HTR-8/SVneo (cell line): ENCODE results near the gene IQCM.
"Not testable (repeated sequence)": the region's sequence is repeated elsewhere in the genome, so short reads cannot be mapped to it uniquely, and the experiment has no call there.

ENCODE experiments used
- DNase-seq: peaks from one replicate; pipeline ENCODE4 v3.0.0; 2011; ENCODE audit warnings: low spot score, mixed read lengths; ENCODE audit not compliant: insufficient read length
- FAIRE-seq: peaks from 2 replicates; lab custom pipeline; 2011; peaks lifted over from hg19 to GRCh38; lab: Jason Lieb, UNC

Gene IQCM

DNA sequence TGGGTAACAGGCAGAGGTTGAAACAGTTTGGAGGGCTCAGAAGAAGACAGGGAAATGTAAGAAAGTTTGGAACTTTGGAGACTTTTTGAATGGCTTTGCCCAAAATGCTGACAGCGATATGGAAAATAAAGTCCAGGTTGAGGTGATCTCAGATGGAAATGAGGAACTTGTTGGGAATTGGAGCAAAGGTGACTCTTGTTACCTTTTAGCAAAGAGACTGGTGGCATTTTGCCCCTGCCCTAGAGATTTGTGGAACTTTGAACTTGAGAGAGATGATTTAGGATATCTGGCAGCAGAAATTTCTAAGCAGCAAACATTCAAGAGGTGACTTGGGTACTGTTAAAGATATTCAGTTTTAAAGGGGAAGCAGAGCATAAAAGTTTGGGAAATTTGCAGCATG lies 308.3 kb downstream of the IQCM start:
- FAIRE-seq, DNase-seq: not testable (repeated sequence)

DNA sequence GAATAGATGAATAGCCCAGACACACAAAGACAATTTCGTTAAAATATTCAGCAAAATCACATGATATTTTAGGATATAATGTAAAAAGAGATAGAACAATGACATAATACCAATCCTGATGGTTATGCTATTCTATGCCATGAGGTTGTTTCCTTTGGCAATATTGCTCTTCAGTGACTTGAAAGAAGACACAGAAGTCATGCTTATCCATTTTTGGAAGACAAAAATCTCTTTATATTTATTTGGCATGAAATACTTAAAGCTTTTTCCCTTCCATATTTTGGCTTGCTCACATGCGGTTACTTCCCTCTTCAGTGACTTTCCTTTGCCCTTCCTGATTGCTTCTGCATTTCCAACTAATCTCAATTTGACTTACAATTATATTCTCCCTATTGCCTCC lies 314.8 kb downstream of the IQCM start:
- FAIRE-seq (no peak), DNase-seq (no peak)

DNA sequence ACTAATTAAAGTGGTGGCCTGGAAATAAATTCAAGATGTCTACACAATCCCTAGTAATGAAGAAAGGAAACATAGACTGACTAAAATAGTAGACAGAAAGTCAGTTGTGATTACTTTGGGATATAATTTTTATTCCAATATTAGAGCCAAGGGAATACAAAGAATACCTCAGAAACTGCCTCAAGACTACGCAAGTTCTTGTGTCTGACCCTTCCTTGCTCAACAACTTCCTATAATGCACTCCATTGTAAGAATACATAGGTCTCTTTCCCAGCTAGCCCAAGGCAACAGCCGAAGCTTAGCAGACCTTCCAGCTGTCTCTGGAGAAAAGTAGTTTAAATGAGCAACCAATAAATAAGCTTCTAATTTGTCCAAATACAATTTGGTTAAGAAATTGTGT lies 315.9 kb downstream of the IQCM start:
- no peak for DNase-seq
- no peak for FAIRE-seq

DNA sequence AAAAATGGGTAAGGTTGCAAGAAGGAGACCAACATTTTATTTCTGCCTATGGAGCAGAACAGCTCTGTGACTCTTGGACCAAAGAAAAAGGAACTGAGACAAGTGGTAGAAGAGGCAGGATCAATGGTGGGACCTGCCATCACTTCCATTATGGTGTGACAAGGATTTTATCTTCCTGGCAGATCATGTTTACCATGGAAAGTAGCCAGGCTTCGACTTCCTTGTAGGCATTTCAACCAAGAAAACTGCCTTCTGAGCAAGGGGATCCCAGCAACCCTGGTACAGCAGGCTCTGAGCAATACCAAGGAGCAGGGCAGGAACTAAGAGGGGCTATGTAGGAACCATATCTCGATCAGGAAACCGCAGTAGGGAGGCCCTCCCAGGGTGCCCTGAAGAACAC lies 317.4 kb downstream of the IQCM start:
- FAIRE-seq = no peak
- no peak for DNase-seq

DNA sequence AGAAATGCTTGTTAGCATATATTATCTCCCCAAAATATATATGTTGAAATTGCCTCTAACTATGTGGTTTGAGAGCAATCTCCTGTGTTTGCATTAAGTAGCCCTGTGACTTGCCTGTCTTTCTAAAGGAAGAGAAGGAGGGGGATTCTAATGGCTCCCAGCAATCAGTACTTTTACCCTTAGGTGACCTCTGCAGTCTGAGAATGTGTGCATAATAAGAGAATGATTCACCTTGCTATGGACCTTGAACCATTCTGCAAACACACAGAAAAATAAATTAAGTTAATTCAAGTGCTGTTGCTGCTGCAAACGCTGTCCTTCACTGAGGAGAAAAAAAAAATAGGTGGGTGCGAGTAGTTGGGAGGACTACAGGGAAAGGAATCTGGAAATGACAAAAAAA lies 322.2 kb downstream of the IQCM start:
- DNase-seq = no peak
- FAIRE-seq = no peak

DNA sequence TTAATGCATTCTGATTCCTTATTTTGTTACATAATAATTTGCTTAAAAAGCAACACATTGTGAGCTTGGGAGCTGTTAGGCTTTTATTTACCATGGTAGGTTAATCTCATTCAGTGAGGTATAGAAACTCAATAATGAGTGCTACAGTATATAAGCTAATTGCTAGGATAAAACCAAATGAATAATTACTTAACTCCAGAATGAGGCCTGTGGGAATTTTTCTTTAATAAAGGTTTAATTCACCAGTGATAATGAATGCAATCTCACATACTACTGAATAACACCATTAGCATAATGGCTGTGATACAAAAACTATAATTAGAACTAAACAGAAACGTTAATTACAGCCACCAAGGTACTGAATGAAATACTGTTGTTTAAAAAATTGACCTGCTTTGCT lies 326.3 kb downstream of the IQCM start:
- FAIRE-seq = no peak
- no peak for DNase-seq

DNA sequence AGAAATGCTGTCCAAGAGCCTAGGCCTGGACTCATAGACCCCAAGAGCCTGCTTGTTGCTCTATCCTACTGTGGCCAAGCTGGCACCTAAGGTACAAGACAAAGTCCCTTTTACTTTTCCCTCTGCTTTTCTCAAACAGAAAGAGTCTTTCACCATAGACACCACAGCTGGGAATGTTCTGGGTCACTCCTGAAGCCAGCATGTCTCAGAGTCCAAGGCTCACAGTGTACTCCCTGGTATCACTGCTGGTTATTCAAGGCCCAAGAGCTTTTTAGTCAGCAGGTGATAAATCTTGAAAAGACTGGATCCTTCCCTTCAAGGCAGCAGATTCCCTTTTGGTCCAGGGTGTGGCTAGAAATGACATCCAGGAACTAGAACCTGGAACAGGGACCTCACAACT lies 328.8 kb downstream of the IQCM start:
- DNase-seq (no peak), FAIRE-seq (no peak)

DNA sequence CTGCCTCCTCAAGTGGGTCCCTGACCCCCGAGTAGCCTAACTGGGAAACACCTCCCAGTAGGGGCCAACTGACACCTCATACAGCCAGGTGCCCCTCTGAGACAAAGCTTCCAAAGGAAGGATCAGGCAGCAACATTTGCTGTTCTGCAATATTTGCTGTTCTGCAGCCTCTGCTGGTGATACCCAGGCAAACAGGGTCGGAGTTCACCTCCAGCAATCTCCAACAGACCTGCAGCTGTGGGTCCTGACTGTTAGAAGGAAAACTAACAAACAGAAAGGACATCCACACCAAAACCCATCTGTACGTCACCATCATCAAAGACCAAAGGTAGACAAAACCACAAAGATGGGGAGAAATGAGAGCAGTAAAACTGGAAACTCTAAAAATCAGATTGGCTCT lies 347.0 kb downstream of the IQCM start:
- FAIRE-seq, DNase-seq: not testable (repeated sequence)

DNA sequence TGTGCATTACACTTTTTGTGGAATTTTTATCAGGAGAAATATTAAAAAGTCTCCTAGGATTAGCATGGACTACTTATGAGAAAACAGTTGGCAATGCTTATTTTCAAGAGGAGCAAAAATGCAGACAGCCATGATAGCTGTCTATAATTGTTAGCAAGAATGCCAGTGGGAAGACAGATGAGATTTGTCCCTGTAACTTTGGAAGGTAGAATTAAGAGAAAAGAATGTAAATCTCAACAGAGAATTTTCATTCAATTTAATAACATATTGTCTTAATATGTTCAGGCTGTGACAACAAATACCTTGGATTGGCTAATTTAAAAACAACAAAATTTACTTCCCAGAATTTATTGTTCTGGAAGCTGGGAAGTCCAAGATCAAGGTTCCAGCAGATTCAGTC lies 349.2 kb downstream of the IQCM start:
- DNase-seq (no peak), FAIRE-seq (no peak)

DNA sequence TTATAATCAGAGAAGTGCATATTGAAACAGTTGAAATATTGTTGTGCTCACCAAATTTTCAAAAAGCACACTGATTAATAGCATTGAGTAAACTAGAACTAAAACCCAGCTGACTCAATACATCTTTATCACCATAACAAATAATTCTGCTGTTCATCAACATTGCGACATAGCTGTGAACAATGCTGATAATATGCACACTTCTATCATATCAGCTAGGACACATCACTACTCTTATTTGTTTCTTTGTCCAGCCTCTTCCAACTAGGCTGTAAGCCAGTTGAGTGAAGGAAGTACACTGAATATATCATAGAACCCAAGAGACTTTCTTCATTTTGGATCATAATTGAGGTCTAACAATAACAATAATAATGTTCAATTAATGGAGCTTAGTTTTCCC lies 349.7 kb downstream of the IQCM start:
- no peak for FAIRE-seq
- DNase-seq = peak; percentile 7

DNA sequence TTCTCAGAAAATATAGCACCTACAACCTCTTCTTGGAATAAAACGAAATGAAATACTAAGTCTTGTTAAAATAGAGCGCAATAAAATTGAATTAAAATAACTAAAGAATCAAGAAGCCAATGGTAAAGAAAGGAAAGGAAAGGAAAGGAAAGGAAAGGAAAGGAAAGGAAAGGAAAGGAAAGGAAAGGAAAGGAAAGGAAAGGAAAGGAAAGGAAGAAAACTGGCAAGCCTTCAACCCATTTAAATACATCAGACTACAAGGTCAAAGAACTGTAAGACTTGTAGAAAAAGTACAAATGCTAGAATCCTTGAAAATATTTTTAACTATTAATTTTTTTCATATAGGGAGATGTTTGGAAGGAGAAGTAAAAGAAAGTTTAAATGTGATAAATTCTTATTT lies 372.1 kb downstream of the IQCM start:
- DNase-seq (no peak), FAIRE-seq (no peak)

DNA sequence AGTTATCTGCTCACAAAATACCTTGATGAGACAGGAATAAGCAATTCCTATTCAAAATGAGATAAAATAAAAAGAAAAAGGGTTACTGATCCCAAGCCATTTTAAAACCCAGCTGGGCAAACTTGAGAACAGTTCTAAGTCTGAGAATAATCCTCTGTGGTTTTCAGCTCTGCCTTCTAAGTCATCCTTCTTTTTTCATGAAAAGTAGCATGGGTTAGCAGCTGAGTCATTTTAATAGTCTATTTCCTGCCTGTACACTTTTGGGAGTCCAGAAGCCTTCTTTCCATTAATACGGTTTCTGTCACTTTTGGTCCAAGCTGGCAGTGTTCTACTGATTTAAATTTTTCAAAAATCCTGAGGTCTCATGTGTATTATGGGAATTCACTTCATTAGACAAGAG lies 374.3 kb downstream of the IQCM start:
- FAIRE-seq (no peak), DNase-seq (no peak)

DNA sequence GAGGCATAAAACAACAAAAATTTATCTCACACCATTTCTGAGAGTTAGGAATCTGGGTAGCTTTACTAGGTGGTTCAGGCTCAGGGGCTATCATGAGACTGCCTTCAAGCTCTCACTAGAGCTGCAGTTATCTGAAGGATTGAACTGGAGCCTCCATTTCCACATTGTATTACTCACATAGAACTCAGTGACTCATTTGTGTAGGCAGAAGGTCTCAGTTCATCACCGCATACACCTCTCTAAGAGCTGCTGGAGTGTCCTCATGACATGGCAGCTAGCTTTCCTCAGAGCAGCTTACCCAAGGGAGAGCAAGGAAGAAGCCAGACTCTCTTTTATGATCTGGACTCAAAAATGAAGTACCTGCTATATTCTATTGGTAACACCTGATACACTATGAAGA lies 389.2 kb downstream of the IQCM start:
- no peak for FAIRE-seq
- no peak for DNase-seq

DNA sequence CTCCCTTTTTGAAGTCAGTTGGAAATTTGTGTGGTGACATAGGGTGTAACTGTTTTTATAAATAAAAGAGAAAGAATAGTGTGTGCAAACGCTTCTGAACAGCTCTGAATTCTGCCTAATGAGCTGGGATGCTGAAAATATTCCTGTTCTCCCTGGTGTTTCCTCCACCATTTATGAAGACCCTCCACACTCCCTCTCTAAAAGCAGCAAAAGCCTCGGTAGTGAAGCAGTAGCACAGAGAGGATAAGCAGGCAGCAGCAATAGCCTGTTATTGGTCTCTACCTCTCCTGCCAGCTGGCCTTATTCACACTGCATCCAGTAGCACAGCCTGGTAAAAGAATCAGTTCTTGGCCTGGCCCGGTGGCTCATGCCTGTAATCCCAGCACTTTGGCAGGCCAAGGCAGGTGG lies 406.1 kb downstream of the IQCM start:
- peak; percentile 26 for FAIRE-seq

DNA sequence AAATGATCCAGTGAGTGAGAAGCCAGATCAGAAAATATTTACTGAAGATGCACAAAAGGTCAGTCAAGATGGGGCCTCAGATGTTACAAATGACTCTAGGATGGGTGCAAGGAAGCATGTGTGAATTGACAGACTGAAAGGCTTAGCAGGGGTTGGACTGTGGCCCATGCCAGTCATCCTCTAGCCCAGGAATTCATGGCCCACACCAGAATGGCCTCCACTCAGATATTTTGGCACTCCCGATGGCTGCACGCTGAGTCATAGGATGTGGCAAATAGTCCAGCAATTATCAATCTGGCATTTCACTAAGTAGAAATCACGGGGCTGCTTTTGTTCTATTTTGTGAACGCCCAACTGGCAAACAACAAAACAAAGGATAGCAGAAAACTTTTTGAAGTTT lies 406.5 kb downstream of the IQCM start:
- FAIRE-seq (no peak), DNase-seq (peak; percentile 52)

More for the DNA sequence above, 406.1 kb downstream of the IQCM start:
- DNase-seq = peak; percentile 1

DNA sequence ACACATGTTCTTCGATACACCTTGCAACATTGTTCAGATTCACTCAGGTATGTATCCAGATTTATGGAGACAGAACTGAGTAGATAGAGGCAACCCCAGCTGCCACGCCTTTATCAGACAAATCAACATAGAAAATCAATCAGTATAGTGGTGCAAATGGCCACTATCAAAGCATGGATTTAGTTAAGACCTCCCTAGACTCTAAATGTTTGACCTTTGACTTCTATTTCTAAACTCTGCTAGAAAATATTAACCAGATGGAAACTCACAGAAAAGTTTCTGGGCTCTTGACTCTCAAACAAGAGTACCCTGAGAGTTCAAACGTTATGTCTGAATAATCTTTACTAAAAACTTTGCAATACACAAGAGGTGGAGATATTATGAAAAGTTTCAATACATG lies 411.5 kb downstream of the IQCM start:
- DNase-seq (no peak), FAIRE-seq (no peak)

DNA sequence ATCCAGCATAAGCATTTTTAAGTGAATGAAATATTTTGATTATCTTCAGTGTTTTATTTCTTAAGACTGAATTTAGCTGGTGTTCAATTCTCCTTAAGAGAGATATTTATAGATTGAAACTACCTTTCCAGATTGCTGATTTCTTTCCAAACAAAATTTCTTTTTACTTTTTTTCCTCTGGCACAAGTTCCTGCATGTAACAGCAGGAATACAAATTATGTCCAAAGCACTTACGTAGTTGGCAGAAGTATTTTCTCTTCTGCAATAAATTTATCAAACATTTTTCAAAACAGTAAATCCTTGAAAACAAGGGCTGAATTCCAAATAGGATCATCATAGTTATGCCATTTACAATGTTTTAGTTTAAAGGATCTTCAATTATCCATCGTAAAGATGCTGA lies 412.6 kb downstream of the IQCM start:
- no peak for DNase-seq

DNA sequence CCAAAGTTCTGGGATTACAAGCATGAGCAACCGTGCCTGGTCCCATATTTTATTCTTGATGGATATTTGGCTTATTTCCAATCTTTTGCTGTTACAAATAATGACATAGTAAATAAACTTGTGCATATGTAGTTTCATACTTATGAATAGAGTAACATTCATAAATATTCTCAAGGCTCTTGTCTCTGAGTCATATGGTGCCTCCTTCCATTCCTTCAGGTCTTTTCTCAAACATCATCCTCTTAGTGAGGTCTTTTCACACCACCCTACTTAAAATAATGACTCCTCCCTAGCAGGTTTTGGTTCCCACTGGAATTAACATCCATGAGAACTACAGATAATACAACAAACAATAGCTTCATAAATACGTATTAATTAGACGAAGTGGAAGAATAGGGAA lies 416.6 kb downstream of the IQCM start:
- FAIRE-seq (no peak), DNase-seq (no peak)

More for the DNA sequence above, 412.6 kb downstream of the IQCM start:
- no peak for FAIRE-seq

DNA sequence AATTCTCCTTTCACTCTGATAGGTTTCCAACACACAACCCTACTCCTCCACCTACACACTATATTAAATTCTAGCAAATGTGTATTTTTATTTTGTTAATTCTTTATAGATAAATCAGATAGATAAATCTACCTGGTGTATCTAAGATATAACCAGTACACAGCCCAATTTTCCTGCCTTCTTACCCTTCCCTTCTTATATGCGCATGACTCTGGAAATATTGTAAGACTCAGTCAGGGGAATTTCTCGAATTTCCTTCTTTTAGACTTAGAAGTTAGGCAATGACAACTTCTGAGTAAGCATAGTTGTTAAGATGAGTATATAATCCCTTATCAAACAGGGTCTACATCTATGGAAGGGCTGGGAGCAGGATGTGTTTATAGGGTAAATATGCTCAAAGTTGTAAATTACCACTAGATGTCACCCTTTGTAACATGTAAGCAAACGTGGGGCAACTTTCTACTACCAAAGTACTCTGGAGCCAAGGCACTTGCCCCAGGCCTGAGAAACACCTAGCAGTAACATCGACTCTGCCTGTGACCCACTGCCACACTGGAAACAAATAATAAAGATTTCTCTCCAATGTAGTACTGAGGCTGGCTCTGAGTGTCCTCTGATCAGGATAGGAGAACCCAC lies 444.7 kb downstream of the IQCM start:
- FAIRE-seq (peak; percentile 38), DNase-seq (peak; percentile 37)

DNA sequence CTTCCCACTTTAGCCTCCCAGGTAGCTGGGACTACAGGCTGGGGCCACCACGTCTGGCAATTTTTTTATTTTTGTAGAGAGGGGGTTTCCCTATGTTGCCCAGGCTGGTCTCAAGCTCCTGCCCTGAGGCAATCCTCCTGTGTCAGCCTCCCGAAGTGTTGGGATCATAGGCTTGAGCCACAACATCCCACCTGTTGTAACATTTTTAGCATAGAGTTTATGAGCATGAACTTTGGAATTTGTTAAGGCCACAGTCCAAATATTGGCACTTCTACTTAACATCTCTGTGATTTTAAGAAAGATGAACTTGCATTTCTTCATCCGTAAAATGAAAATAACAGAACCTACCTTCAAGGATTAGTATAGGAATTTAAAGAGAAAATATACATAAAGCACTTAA lies 445.6 kb downstream of the IQCM start:
- no peak for DNase-seq
- FAIRE-seq = no peak

DNA sequence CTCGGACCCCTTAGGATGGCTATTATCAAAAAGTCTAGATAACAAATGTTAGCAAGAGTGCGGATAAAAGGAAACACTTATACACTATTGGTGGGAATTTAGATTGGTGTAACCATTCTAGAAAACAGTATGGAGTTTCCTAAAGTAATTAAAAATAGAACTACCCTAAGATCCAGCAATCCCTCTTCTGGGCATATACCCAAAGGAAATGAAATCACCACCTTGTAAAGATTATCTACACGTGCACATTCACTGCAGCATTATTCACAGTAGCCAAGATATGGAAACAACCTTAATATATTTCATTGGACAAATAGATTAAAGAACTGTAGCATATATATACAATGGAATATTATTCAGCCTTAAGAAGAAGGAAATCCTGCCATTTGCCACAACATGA lies 462.4 kb downstream of the IQCM start:
- FAIRE-seq = no peak
- DNase-seq = no peak

DNA sequence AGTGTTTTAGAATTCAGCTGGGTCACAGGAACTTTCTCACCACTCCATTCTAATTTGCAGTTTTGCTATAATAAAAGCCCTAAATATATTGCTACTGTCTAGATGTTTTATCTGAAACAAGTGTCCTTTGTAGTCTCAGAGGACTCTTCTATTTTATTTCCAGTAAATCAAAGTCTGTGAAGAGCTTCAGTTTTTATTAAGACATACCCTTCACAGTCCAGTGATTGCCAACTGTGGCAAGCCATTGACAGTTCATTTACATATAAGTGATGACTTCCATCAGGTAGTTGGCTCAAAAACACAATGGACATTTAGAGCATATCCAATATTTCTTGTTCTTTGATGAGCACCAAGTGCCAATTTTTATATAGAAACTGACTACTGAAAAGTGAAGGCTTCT lies 466.1 kb downstream of the IQCM start:
- no peak for DNase-seq
- no peak for FAIRE-seq

DNA sequence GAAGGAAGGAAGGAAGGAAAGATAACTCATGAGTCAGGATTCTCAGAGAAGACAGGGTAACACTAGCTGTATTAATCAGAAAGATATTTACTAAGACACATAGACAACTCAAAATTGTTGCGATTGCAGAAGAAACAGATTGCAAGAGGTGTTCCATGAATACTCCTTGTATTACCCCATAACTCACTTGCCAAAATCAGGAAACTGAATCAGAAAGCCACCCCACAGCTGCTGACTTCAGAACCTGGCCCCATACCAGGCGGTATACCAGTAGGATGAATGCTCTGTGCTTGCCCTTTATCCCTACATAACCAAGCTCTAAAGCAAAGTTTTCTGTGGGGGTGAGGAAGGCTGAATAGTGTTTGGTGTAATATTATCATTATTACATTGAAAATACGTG lies 468.5 kb downstream of the IQCM start:
- DNase-seq = no peak
- FAIRE-seq = no peak
